Smooth muscle cell (in vitro differentiated cells): ENCODE results near the gene DLG5. TPM values are rescaled to one million over a fixed set of nuclear protein-coding genes. Genes with fewer than 3 reads are reported as not detected.

Experiments
- polyA plus RNA-seq: library from polyadenylated mRNA; unstranded; fragments of >200 nt; fragmentation: Nextera tagmentation; extraction: Ambion mirVana; gene quantifications from 2 replicates; pipeline ENCODE4 v1.2.1, GENCODE V29; 2016
- small RNA-seq: library from RNA; depleted of rRNA; stranded (forward); fragments of <200 nt; gene quantifications from one replicate; pipeline ENCODE3, GENCODE V24; 2014
- total RNA-seq: library from RNA; depleted of rRNA; stranded (reverse); fragments of >200 nt; gene quantifications from 2 replicates; pipeline ENCODE4 v1.2.3, GENCODE V29; 2014

Gene DLG5
- total and polyA plus RNA-seq, 2 experiments from 2014 or later, result 11.3 to 21.8 TPM

Small RNAs within 50 kb of the gene (small RNA-seq; reads per million reads assigned to genes)
- gene RF00017 (not detected), gene RN7SL284P (not detected), gene RNU6-1266P (not detected)

Other genes starting within 250 kb of the DLG5 start
- gene POLR3A, start 102.8 kb upstream of the DLG5 start, total RNA-seq, result 13.8 and 17.1 TPM in 2 replicates
- gene POLR3A, start 102.8 kb upstream of the DLG5 start, polyA plus RNA-seq, result 12.8 and 14.9 TPM in 2 replicates
- gene RPS24, start 107.1 kb upstream of the DLG5 start, total RNA-seq, result 2,109 and 2,144 TPM in 2 replicates
- gene RPS24, start 107.1 kb upstream of the DLG5 start, polyA plus RNA-seq, result 407 and 473 TPM in 2 replicates